HCT116 (cell line): ENCODE data around the gene CDH5. TPM values are rescaled to one million over a fixed set of nuclear protein-coding genes. Genes with fewer than 3 reads are reported as not detected.

Source experiments
- ATAC-seq: fragments of 200-7000 bp; cut with Tn5 transposase; 2 replicates; pipeline ENCODE4 v1.9.1; 2020; ENCODE audit warnings: mild to moderate bottlenecking, moderate library complexity
- BruUV-seq: library from RNA; stranded (reverse); fragments of 400-500 nt; replicated peaks from 2 replicates; lab custom pipeline; 2021; lab: Mats Ljungman, UMichigan
- CTCF ChIA-PET: fragments of 300-600 bp; sonication (Branson Sonifier 250); formaldehyde crosslinking; loops from one replicate; lab custom pipeline; 2021; ENCODE audit warnings: antibody characterized with exemption; lab: Charles Lee
- POLR2A ChIA-PET: fragments of 300-600, 350-600 bp; sonication (Branson Sonifier 250); formaldehyde crosslinking; loops from one replicate; lab custom pipeline; 2021; ENCODE audit warnings: antibody characterized with exemption; lab: Charles Lee
- RAD21 ChIA-PET, 2 experiments: fragments of 300-600 bp; sonication (Branson Sonifier 250); formaldehyde crosslinking; loops; one replicate each; lab custom pipeline; 2023; ENCODE audit warnings: low total read pairs in 2 of 2; ENCODE audit not compliant: uncharacterized antibody in 2 of 2, unreplicated experiment in 2 of 2, low non-redundant PET in 1 of 2; lab: Charles Lee
- DNase-seq: peaks from one replicate; pipeline ENCODE4 v3.0.0-alpha.2; 2010; ENCODE audit warnings: low read depth, low spot score
- H2AFZ ChIP-seq: fragments of 200-600 bp; shearing (Covaris generic), sonication (generic); 2 replicates; pipeline ENCODE4 v1.6.1; 2017; ENCODE audit warnings: low read depth, mixed run types, mixed read lengths, antibody characterized with exemption, low read length; ENCODE audit not compliant: poor library complexity, severe bottlenecking
- H3K27ac ChIP-seq: 2 replicates; pipeline ENCODE4 v1.5.1; 2012; ENCODE audit warnings: low read depth, low read length
- H3K27me3 ChIP-seq: fragments of 200-600 bp; sonication (generic); 2 replicates; pipeline ENCODE4 v1.6.1; 2016; ENCODE audit warnings: mixed run types, low read length, mixed read lengths; ENCODE audit not compliant: insufficient read depth
- H3K36me3 ChIP-seq, 2 experiments: fragments of 200-500 bp in 1 of 2; fragments of 200-600 bp in 1 of 2; sonication (Bioruptor generic) in 1 of 2; sonication (generic) in 1 of 2; 2 replicates each; pipeline versions ENCODE4 v1.5.1 to v1.6.1; 2014 to 2016; ENCODE audit warnings: low read length in 2 of 2, inconsistent platforms in 1 of 2, mixed read lengths in 1 of 2, mixed run types in 1 of 2; ENCODE audit not compliant: insufficient read depth in 2 of 2, control insufficient read depth in 1 of 2
- H3K4me1 ChIP-seq, 2 experiments: fragments of 200-600 bp in 1 of 2; sonication (generic) in 1 of 2; 2 replicates each; pipeline versions ENCODE4 v1.5.1 to v1.6.1; 2012 to 2017; ENCODE audit warnings: low read length in 2 of 2, inconsistent platforms in 1 of 2, mild to moderate bottlenecking in 1 of 2, mixed read lengths in 1 of 2, mixed run types in 1 of 2, moderate library complexity in 1 of 2; ENCODE audit not compliant: insufficient read depth in 2 of 2, control insufficient read depth in 1 of 2
- H3K4me2 ChIP-seq: fragments of 200-600 bp; sonication (generic); 2 replicates; pipeline ENCODE4 v1.6.1; 2017; ENCODE audit warnings: mixed run types, low read length, mixed read lengths
- H3K4me3 ChIP-seq, 2 experiments: fragments of 200-600 bp in 1 of 2; sonication (generic) in 1 of 2; replicated peaks in 1 of 2; 2 replicates each; pipeline ENCODE4 v1.5.1; 2011 to 2016; ENCODE audit warnings: low read length in 2 of 2, control low read depth in 1 of 2, low read depth in 1 of 2, mild to moderate bottlenecking in 1 of 2, mixed read lengths in 1 of 2, mixed run types in 1 of 2
- H3K79me2 ChIP-seq: fragments of 200-600 bp; sonication (generic); 2 replicates; pipeline ENCODE4 v1.6.1; 2017; ENCODE audit warnings: mild to moderate bottlenecking, mixed run types, low read length, moderate library complexity, mixed read lengths; ENCODE audit not compliant: insufficient read depth
- H3K9ac ChIP-seq: fragments of 200-600 bp; sonication (generic); 2 replicates; pipeline ENCODE4 v1.6.1; 2016; ENCODE audit warnings: low read length, mixed read lengths
- H3K9me2 ChIP-seq: fragments of 200-600 bp; sonication (generic), shearing (Covaris generic); 2 replicates; pipeline ENCODE4 v1.6.1; 2017; ENCODE audit warnings: mixed run types, mild to moderate bottlenecking, moderate library complexity; ENCODE audit not compliant: insufficient read depth
- H3K9me3 ChIP-seq, 2 experiments: fragments of 200-500 bp in 1 of 2; fragments of 200-600 bp in 1 of 2; sonication (Bioruptor generic) in 1 of 2; sonication (generic) in 1 of 2; 2 replicates each; pipeline ENCODE4 v1.6.1; 2014 to 2017; ENCODE audit warnings: low read length in 2 of 2, mixed read lengths in 2 of 2, inconsistent platforms in 1 of 2, low read depth in 1 of 2, mild to moderate bottlenecking in 1 of 2, mixed run types in 1 of 2, moderate library complexity in 1 of 2; ENCODE audit not compliant: control insufficient read depth in 1 of 2, insufficient read depth in 1 of 2
- H4K20me1 ChIP-seq: fragments of 200-600 bp; sonication (generic), shearing (Covaris generic); 2 replicates; pipeline ENCODE4 v1.6.1; 2017; ENCODE audit warnings: mixed run types, mild to moderate bottlenecking, moderate library complexity; ENCODE audit not compliant: insufficient read depth
- EGR1 ChIP-seq: IDR thresholded peaks from 2 replicates; pipeline ENCODE4 v1.6.1; 2012; ENCODE audit warnings: low read depth
- EZH2 ChIP-seq: fragments of 200-600 bp; sonication (generic); IDR thresholded peaks from 2 replicates; pipeline ENCODE4 v1.6.1; 2017; ENCODE audit warnings: antibody characterized with exemption, mixed run types
- FOSL1 ChIP-seq: IDR thresholded peaks from 2 replicates; pipeline ENCODE4 v1.6.1; 2012; ENCODE audit warnings: low read depth
- RAD21 ChIP-seq: IDR thresholded peaks from 2 replicates; pipeline ENCODE4 v1.6.1; 2012; ENCODE audit warnings: low read depth, mild to moderate bottlenecking
- SP1 ChIP-seq: IDR thresholded peaks from 2 replicates; pipeline ENCODE4 v1.6.1; 2012; ENCODE audit warnings: low read depth
- TCF7L2 ChIP-seq: IDR thresholded peaks from 2 replicates; pipeline ENCODE4 v1.7.0; 2011; ENCODE audit warnings: borderline replicate concordance, inconsistent platforms; ENCODE audit not compliant: insufficient read depth, insufficient read length; ENCODE audit errors: extremely low read depth
- intact Hi-C: fragments of 100-400 bp; cut with micrococcal nuclease; formaldehyde crosslinking; loops from 2 replicates; pipeline ENCODE4 v1.10.0; 2022
- total RNA-seq: library from RNA; stranded (reverse); gene quantifications from one replicate; pipeline ENCODE4 v1.2.1, GENCODE V29; 2021; ENCODE audit not compliant: unreplicated experiment
- TF ChIP-seq, protein P1 (sequence below): IDR thresholded peaks from 2 replicates; pipeline ENCODE4 v1.6.1; 2012; ENCODE audit warnings: low read depth
- TF ChIP-seq, protein P2 (sequence below): IDR thresholded peaks from 2 replicates; pipeline ENCODE4 v1.6.1; 2012
- TF ChIP-seq, protein P3 (sequence below): IDR thresholded peaks from 2 replicates; pipeline ENCODE4 v1.6.1; 2011; ENCODE audit warnings: mild to moderate bottlenecking, low read length, moderate library complexity; ENCODE audit not compliant: insufficient replicate concordance; ENCODE audit errors: extremely low read depth

CDH5 gene
- total RNA-seq, 1 experiment from 2014 or later, result 0.15 TPM

DNA sequence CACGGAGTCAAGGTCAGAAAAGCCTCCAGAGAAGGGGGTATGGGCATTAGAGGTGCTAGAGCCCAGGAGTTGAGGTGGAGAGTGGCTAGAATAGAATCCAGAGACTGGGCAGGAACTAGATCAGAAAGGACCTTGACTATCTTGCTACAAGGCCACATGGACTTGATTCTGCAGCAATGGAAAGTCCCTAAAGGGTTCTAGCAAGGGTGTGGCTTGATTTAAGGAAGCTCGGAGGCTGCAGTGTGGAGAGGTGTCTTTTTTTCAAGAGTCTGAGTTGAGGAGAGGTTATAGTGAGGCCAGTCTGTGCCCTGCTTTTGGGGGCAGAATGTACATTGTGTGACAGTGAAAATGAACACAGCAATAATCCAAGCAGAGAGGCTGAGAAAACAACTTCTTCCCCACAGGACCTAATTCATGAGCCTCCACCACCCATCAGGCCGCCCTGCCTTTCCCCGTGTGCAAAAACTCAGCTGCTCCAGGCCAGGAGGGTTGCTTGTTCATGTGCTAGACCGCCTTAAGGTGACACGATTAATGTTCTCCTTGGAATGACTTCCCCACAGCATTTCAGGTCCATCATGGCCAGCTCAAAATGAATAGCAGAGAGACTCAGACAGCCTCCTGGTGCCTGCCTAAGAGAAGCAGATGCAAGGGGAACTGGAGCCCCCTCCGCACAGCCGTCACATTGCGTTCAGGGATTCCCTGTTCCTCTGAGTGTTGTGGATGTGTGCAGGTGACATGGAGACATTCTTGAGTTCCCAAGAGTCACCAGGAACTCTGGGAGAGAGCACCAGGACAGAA, 51.9 kb downstream of the CDH5 start:
- Histone ChIP-seq H3K27ac (no peak overlapping the region), H3K4me1 (peaks cover 0 to 7% of the 10 kb centered on the region in 2 experiments; a peak in 1 of 4 replicates), H2AFZ (no peak overlapping the region), H3K27me3 (no peaks in the 10 kb centered on the region), H3K79me2 (no peaks in the 10 kb centered on the region), H3K9me2 (no peaks in the 10 kb centered on the region)
- DNase-seq (no peak), ATAC-seq (no peak)
- no TSS peak for BruUV-seq
- CTCF ChIA-PET, result no interaction called here
- TF ChIP-seq RAD21, result no peak
- no peak for TF ChIP-seq FOSL1
- TF ChIP-seq, protein P1, sequence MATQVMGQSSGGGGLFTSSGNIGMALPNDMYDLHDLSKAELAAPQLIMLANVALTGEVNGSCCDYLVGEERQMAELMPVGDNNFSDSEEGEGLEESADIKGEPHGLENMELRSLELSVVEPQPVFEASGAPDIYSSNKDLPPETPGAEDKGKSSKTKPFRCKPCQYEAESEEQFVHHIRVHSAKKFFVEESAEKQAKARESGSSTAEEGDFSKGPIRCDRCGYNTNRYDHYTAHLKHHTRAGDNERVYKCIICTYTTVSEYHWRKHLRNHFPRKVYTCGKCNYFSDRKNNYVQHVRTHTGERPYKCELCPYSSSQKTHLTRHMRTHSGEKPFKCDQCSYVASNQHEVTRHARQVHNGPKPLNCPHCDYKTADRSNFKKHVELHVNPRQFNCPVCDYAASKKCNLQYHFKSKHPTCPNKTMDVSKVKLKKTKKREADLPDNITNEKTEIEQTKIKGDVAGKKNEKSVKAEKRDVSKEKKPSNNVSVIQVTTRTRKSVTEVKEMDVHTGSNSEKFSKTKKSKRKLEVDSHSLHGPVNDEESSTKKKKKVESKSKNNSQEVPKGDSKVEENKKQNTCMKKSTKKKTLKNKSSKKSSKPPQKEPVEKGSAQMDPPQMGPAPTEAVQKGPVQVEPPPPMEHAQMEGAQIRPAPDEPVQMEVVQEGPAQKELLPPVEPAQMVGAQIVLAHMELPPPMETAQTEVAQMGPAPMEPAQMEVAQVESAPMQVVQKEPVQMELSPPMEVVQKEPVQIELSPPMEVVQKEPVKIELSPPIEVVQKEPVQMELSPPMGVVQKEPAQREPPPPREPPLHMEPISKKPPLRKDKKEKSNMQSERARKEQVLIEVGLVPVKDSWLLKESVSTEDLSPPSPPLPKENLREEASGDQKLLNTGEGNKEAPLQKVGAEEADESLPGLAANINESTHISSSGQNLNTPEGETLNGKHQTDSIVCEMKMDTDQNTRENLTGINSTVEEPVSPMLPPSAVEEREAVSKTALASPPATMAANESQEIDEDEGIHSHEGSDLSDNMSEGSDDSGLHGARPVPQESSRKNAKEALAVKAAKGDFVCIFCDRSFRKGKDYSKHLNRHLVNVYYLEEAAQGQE, result no peak
- TF ChIP-seq SP1, result no peak
- TF ChIP-seq, protein P2, sequence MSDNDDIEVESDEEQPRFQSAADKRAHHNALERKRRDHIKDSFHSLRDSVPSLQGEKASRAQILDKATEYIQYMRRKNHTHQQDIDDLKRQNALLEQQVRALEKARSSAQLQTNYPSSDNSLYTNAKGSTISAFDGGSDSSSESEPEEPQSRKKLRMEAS, result no peak
- TF ChIP-seq, protein P3, sequence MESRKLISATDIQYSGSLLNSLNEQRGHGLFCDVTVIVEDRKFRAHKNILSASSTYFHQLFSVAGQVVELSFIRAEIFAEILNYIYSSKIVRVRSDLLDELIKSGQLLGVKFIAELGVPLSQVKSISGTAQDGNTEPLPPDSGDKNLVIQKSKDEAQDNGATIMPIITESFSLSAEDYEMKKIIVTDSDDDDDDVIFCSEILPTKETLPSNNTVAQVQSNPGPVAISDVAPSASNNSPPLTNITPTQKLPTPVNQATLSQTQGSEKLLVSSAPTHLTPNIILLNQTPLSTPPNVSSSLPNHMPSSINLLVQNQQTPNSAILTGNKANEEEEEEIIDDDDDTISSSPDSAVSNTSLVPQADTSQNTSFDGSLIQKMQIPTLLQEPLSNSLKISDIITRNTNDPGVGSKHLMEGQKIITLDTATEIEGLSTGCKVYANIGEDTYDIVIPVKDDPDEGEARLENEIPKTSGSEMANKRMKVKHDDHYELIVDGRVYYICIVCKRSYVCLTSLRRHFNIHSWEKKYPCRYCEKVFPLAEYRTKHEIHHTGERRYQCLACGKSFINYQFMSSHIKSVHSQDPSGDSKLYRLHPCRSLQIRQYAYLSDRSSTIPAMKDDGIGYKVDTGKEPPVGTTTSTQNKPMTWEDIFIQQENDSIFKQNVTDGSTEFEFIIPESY, result no peak
- TF ChIP-seq EGR1, result no peak
- no peak for TF ChIP-seq EZH2
- no peak for TF ChIP-seq TCF7L2
- TF ChIP-seq, all 23 proteins: peak for 0
- no peak overlapping the region for H3K4me3 ChIP-seq
- RAD21 ChIA-PET, result no interaction called here
- no peak overlapping the region for H3K4me2 ChIP-seq
- no peaks in the 10 kb centered on the region for H4K20me1 ChIP-seq
- intact Hi-C loops, result no loop called here
- POLR2A ChIA-PET, result no interaction called here
- no peaks in the 10 kb centered on the region for H3K9me3 ChIP-seq
- H3K36me3 ChIP-seq, result no peaks in the 10 kb centered on the region
- H3K9ac ChIP-seq, result no peak overlapping the region
